Keratinocyte (primary cell): ENCODE data around the gene THG1L. TPM values are rescaled to one million over a fixed set of nuclear protein-coding genes. Genes with fewer than 3 reads are reported as not detected.

Experiments
- DNase-seq: peaks from one replicate; pipeline ENCODE4 v3.0.0-alpha.2; 2011; ENCODE audit warnings: low read depth, missing footprints, low spot score
- FAIRE-seq: peaks from 2 replicates; lab custom pipeline; 2011; peaks lifted over from hg19 to GRCh38; lab: Jason Lieb, UNC
- H2AFZ ChIP-seq: 2 replicates; pipeline ENCODE4 v1.6.0; 2012; ENCODE audit warnings: low read length, control low read depth, inconsistent platforms; ENCODE audit not compliant: control insufficient read depth
- H3K27ac ChIP-seq: 2 replicates; pipeline ENCODE4 v1.5.1; 2011; ENCODE audit warnings: low read length; ENCODE audit not compliant: control insufficient read depth, insufficient read depth
- H3K27me3 ChIP-seq: 3 replicates; pipeline ENCODE4 v1.6.0; 2011; ENCODE audit warnings: low read length; ENCODE audit not compliant: control insufficient read depth, insufficient read depth; ENCODE audit errors: extremely low read depth
- H3K36me3 ChIP-seq, 2 experiments: 2 replicates in 1 of 2; 3 replicates in 1 of 2; pipeline ENCODE4 v1.5.1; 2011; ENCODE audit warnings: low read length in 2 of 2, mild to moderate bottlenecking in 1 of 2; ENCODE audit not compliant: control insufficient read depth in 2 of 2, insufficient read depth in 2 of 2; ENCODE audit errors: extremely low read depth in 1 of 2
- H3K4me1 ChIP-seq: 3 replicates; pipeline ENCODE4 v1.5.1; 2011; ENCODE audit warnings: low read length; ENCODE audit not compliant: control insufficient read depth, insufficient read depth; ENCODE audit errors: extremely low read depth
- H3K4me2 ChIP-seq: 3 replicates; pipeline ENCODE4 v1.6.0; 2011; ENCODE audit warnings: low read depth, low read length; ENCODE audit not compliant: control insufficient read depth, insufficient read depth; ENCODE audit errors: extremely low read depth
- H3K4me3 ChIP-seq, 3 experiments: fragments of 200-600 bp in 1 of 3; sonication (generic) in 1 of 3; 2 replicates in 2 of 3; 3 replicates in 1 of 3; pipeline ENCODE4 v1.5.1; 2011 to 2016; ENCODE audit warnings: low read length in 3 of 3, mild to moderate bottlenecking in 3 of 3, control low read depth in 2 of 3, inconsistent platforms in 1 of 3, low read depth in 1 of 3, mixed read lengths in 1 of 3, mixed run types in 1 of 3, moderate library complexity in 1 of 3; ENCODE audit not compliant: control insufficient read depth in 2 of 3, insufficient read depth in 2 of 3; ENCODE audit errors: extremely low read depth in 1 of 3
- H3K79me2 ChIP-seq: 2 replicates; pipeline ENCODE4 v1.6.0; 2012; ENCODE audit warnings: low read length; ENCODE audit not compliant: control insufficient read depth, insufficient read depth
- H3K9ac ChIP-seq: 3 replicates; pipeline ENCODE4 v1.6.0; 2011; ENCODE audit warnings: low read length; ENCODE audit not compliant: control insufficient read depth, insufficient read depth; ENCODE audit errors: extremely low read depth
- H3K9me1 ChIP-seq: 3 replicates; pipeline ENCODE4 v1.6.0; 2011; ENCODE audit warnings: low read length; ENCODE audit not compliant: control insufficient read depth, insufficient read depth; ENCODE audit errors: extremely low read depth
- H3K9me3 ChIP-seq: 2 replicates; pipeline ENCODE4 v1.5.1; 2012; ENCODE audit warnings: low read depth, low read length; ENCODE audit not compliant: control insufficient read depth
- H4K20me1 ChIP-seq: 3 replicates; pipeline ENCODE4 v1.6.0; 2011; ENCODE audit warnings: low read length; ENCODE audit not compliant: control insufficient read depth, insufficient read depth; ENCODE audit errors: extremely low read depth
- CTCF ChIP-seq, 3 experiments: IDR thresholded peaks in 1 of 3; conservative IDR thresholded peaks in 1 of 3; optimal IDR thresholded peaks in 1 of 3; 2 replicates in 2 of 3; 3 replicates in 1 of 3; pipeline versions ENCODE3 to v1.5.1; 2011; ENCODE audit warnings: low read length in 3 of 3, mild to moderate bottlenecking in 3 of 3, moderate library complexity in 2 of 3, control low read depth in 1 of 3, inconsistent platforms in 1 of 3; ENCODE audit not compliant: insufficient read depth in 2 of 3; ENCODE audit errors: extremely low read depth in 1 of 3
- EZH2 ChIP-seq: IDR thresholded peaks from one replicate; pipeline ENCODE4 v1.6.1; 2012; ENCODE audit warnings: inconsistent platforms, mild to moderate bottlenecking, low read length, moderate library complexity
- dilution Hi-C: fragments of 300-500 bp; cut with MboI; formaldehyde crosslinking; loops from one replicate; pipeline ENCODE4 v1.7.0; 2020; ENCODE audit warnings: low sequenced_read_pairs; ENCODE audit not compliant: extremely low pct_ligation_motif_present
- polyA plus RNA-seq, 5 experiments: library from polyadenylated mRNA; depleted of rRNA in 3 of 5; stranded (reverse) in 3 of 5; stranded (forward) in 1 of 5; unstranded in 1 of 5; fragments of >200 nt; gene quantifications; 1 replicate in 1 of 5; 2 replicates in 3 of 5; 3 replicates in 1 of 5; pipeline versions ENCODE4 v1.2.1 to v1.2.3, GENCODE V29; 2011 to 2012; ENCODE audit warnings: missing spikeins in 2 of 5, low read depth in 1 of 5, low replicate concordance in 1 of 5

The THG1L gene
- polyA plus RNA-seq, 1 donor (not counting 4 experiments of a cell fraction or from before 2014, with no cell fraction given), result 23.4 TPM

GRCh38 chr5:157744051-157745011, 13.1 kb downstream of the THG1L start:
- Histone ChIP-seq H3K27me3 (no peaks in the 10 kb centered on the region), H3K4me3 (peak overlapping the region; percentile 63 to 79 (median 75)), H3K79me2 (peaks cover 5% of the 10 kb centered on the region), H4K20me1 (no peaks in the 10 kb centered on the region), H3K9ac (peak overlapping the region; percentile 77), H3K36me3 (no peaks in the 10 kb centered on the region), H3K4me2 (peak overlapping the region; percentile 87), H3K4me1 (peaks cover 11% of the 10 kb centered on the region), H3K9me3 (no peaks in the 10 kb centered on the region), H2AFZ (peak overlapping the region; percentile 62), H3K9me1 (no peaks in the 10 kb centered on the region), H3K27ac (peak overlapping the region; percentile 5)
- dilution Hi-C loops, result no loop called here
- TF ChIP-seq EZH2, result no peak
- TF ChIP-seq CTCF (optimal IDR thresholded peaks at IDR 0.05 in 1 of 3, IDR thresholded peaks at IDR 0.05 in 1 of 3, conservative IDR thresholded peaks at IDR 0.05 in 1 of 3; ENCODE audit: extremely low read depth in 1 of 3, insufficient read depth in 2 of 3, low read length in 3 of 3), result no peak
- DNase-seq, result no peak
- FAIRE-seq, result no peak

- Histone ChIP-seq H2AFZ (no peak overlapping the region), H3K27me3 (no peaks in the 10 kb centered on the region), H4K20me1 (no peaks in the 10 kb centered on the region), H3K4me3 (peak overlapping the region in 2 of 3 experiments; percentile 75 to 79), H3K27ac (no peak overlapping the region), H3K9me1 (no peaks in the 10 kb centered on the region), H3K9me3 (no peaks in the 10 kb centered on the region), H3K4me2 (peak overlapping the region; percentile 87), H3K9ac (no peak overlapping the region), H3K4me1 (peaks cover 11% of the 10 kb centered on the region), H3K79me2 (peaks cover 6% of the 10 kb centered on the region), H3K36me3 (no peaks in the 10 kb centered on the region)
- FAIRE-seq (no peak), DNase-seq (no peak)
- no peak for TF ChIP-seq EZH2
- no peak for TF ChIP-seq CTCF (optimal IDR thresholded peaks at IDR 0.05 in 1 of 3, IDR thresholded peaks at IDR 0.05 in 1 of 3, conservative IDR thresholded peaks at IDR 0.05 in 1 of 3; ENCODE audit: extremely low read depth in 1 of 3, insufficient read depth in 2 of 3, low read length in 3 of 3)
- dilution Hi-C loops, result no loop called here
Measured at GRCh38 chr5:157745041-157745456, 13.8 kb downstream of the THG1L start.
